DND-41 (cell line): ENCODE results near the gene LLGL1.

Source experiments
- EZH2 ChIP-seq: IDR thresholded peaks from 3 replicates; pipeline ENCODE4 v1.6.1; 2012; ENCODE audit warnings: borderline replicate concordance, low read depth, mild to moderate bottlenecking, moderate library complexity, low read length, inconsistent platforms; ENCODE audit not compliant: severe bottlenecking
- TF ChIP-seq, protein P1 (sequence below): IDR thresholded peaks from 2 replicates; pipeline ENCODE4 v1.5.1; 2012; ENCODE audit warnings: borderline replicate concordance, low read length, moderate library complexity, mild to moderate bottlenecking; ENCODE audit not compliant: poor library complexity, severe bottlenecking; ENCODE audit errors: extremely low read depth

DNA sequence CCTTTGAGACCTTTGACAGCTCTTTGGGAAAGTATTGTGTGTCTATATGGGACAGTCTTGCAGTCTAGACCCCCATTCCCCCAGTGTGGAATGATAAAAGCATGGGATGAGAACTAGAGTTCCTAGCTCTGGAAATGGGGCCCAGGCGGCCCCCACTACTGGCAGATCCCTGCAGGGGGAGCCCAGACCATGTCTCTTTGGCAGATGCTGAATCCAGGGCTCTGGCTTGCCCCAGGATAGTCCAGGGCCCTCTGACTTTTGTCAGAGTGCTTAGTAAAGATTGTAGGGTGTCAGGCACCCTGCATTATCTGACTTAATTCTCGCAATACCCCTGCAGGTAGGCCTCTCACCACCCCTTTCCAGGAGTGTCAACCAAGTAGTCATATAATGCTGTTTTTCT lies 33.5 kb upstream of the LLGL1 start:
- TF ChIP-seq, protein P1, sequence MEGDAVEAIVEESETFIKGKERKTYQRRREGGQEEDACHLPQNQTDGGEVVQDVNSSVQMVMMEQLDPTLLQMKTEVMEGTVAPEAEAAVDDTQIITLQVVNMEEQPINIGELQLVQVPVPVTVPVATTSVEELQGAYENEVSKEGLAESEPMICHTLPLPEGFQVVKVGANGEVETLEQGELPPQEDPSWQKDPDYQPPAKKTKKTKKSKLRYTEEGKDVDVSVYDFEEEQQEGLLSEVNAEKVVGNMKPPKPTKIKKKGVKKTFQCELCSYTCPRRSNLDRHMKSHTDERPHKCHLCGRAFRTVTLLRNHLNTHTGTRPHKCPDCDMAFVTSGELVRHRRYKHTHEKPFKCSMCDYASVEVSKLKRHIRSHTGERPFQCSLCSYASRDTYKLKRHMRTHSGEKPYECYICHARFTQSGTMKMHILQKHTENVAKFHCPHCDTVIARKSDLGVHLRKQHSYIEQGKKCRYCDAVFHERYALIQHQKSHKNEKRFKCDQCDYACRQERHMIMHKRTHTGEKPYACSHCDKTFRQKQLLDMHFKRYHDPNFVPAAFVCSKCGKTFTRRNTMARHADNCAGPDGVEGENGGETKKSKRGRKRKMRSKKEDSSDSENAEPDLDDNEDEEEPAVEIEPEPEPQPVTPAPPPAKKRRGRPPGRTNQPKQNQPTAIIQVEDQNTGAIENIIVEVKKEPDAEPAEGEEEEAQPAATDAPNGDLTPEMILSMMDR: peak; percentile 30
- TF ChIP-seq EZH2: no peak
